NCI-H1436 (cell line): Measurements from ENCODE around the gene CCM2.

Experiments
- DNase-seq: peaks from one replicate; lab custom pipeline; 2025; lab: John Stamatoyannopoulos, UW

Gene CCM2

GRCh38 chr7:45080958-45081669, 81.1 kb downstream of the CCM2 start:
- DNase-seq: no peak

DNA sequence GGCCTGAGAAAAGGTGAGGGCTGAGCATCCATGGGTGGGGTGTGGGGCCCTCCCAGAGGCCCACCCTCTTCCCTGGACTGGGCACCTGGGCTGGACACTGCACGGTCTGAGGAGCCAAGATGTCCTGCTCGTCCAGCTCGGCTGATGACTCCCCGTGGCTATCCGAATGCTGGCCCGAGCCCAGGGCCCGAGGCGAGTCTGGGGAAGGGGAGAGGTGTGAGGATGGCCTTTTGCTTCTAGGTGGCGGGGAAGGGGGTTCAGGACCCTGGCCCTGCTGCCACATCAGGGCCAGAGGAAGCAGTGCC, 81.6 kb downstream of the CCM2 start:
- no peak for DNase-seq

DNA sequence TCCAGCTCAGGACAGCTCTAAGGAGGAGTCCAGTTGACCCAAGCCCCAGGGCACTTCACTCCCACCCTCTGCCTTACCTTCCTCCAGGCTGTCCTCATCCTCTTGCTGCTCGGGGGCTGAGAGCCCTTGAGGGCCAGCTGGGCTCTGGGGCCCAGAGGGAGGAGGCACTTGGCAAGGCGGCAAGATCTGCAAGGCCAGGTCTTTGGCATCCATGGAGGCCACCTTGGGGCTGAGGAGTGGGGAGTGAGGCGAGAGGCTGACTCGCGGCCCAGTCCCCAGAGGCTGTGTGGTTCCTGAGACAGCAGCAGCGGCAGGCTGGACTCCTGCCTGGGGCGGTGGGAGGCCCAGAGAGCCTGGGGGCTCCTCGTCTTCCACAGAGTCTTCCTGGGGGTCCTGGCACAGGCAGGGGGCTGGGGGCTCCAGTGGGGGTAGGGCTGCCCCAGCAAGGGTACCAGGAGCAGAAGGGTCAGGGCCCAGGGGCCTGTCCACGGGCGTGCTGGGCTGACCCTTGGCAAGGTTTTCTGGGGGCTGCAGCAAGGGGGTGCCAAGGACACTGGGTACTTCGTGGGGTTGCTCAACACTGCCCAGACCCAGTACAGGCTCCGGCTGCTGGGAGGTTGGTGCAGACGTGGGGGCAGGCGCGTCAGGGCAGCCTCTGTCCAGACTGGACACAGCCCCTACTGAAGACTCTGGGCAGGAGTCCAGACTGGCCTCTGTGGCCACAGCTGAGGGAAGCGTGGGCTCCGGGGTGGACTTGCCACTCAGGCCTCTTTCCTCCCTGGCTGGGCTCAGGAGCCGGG, 82.2 kb downstream of the CCM2 start:
- no peak for DNase-seq

DNA sequence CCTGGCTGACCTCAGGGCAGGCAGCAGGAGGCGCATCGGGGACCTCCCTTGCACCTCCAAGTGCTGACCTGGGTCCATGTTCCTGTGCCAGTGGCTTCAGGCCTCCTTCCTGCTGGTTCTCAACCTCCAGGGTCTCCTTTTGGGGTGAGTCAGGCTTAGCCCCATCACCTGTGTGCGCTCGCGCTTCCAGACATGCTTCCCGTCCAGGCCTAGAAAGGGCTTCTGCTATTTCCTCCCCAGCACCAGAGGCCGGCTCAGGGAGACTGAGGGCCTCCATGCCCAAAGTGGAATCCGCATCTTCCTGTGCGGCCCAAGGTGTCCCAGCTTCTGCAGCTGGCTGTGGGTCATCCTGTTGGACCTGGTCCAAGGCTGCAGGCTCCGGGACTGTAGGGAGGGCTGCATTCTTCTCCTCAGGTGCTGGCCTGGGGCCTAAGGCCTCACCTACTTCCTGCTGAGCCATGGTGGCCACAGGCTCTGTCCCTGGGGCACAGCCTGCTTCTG, 82.9 kb downstream of the CCM2 start:
- no peak for DNase-seq

DNA sequence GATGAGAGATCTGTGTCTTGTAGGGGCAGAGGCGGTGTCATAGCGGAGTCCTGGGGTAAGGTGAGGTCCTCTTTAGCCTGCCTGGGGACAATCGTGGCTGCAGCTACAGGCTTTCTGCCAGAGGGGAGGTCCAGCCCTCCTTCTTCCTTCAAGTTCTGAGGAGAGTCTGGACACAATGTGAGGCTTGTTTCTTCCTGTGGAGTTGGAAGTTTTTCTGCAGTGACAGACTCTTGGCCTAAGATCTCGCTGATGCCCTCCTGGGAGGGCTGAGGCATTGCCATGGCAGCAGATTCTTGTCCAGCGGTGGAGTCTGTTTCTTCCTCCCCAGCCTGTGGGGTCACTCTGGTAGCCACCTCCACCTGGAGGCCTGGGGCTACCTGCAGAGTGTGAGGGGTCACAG, 84.3 kb downstream of the CCM2 start:
- no peak for DNase-seq

- DNase-seq: no peak
Observed at GRCh38 chr7:45084901-45085618, 85.1 kb downstream of the CCM2 start.

DNA sequence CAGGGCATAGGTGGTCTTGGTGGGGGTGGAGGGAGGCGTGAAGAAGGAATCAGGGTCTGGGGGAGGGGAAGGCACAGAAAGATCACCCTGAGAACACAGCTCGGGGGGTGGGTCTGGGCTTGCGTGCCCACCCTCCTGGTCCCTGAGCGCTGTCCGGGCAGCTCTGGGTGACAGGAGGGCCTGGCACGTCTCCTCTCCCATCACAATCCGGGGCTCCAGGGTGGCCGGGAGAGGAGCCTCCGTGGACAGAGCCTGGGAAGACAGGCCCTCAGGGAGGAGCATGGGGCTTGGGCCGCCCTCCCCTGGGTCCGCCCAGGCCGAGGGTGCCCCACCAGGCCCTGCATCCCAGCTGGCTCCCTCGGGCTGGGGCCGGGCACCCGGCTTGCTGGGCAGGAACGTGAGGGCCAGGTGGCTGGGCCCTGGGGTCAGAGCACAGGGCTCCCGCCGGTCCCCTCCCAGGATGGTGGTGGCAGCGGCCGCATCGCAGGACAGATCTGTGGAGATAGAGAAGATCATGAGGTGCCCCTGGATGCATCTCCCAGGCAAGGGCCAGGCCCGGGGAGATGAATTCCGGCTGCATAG, 85.7 kb downstream of the CCM2 start:
- DNase-seq: no peak

DNA sequence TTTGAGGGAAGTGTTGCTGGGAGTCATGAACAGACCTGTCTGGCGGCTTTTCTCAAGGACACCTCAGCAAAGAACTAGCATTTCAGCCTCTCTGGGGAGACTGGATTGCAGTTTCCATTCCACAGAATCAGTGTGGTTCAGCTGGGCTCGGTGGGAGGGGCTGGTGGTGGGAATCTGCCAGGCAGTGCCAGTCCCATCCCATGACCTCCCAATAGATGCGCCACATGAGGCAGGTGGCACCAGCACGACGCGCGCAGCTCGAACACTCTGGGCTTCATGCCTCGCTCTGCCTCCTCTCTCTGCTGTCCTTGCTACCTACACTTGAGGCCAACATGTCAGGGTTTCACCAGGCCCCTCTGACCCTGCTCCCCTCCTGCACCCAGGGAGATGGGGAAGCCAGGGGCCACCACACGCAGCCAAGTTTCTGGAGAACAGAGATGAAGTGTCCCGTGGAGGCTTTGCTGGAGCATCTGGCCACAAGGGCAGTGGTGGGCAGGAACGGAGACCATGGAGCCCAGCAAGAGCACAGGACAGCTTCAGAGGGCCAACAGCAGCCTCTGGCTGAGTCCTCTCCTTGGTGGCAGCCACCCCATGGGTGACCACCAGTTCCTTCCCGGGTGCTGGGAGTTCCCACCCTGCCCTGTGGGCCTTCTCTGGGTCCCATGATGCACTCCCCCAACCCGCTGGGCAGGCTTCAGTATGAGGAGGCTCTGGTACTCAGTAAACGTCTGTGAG, 86.5 kb downstream of the CCM2 start:
- DNase-seq: no peak

- DNase-seq: no peak
Observed at GRCh38 chr7:45087301-45088145, 87.5 kb downstream of the CCM2 start.

DNA sequence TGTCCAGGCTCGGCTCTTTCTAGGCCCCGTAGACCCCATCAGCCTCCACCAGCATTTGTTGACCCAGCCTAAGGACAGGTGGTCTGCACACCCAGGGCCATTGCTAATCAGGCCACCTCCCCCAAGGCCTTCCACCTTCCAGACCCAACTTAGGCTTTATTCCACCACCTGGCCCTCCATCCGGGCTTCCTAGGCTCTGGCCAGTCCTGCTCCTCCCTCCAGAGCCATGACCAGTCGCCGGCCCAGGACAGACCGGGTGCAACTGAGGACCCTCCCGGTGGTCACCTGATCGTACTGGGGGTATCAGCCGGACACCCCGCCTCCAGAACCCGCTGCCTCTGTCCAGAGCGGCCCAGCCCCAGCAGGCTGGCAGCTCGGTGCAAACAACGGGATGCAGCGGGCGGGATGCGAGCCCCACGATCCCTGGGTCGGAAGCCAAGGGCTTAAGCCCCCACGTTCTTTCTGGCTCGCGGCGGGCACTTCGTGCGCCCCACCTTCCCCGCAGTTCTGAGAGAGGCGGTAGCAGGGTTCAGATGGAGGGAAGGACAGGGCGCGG, 88.2 kb downstream of the CCM2 start:
- no peak for DNase-seq

- DNase-seq: peak; percentile 77
Observed at GRCh38 chr7:45088821-45089340, 88.9 kb downstream of the CCM2 start, which contains the start of gene NACAD. TSS of gene NACAD (minus strand) at chr7:45088969. CDS start at chr7:45088894, 75 bp downstream.

DNA sequence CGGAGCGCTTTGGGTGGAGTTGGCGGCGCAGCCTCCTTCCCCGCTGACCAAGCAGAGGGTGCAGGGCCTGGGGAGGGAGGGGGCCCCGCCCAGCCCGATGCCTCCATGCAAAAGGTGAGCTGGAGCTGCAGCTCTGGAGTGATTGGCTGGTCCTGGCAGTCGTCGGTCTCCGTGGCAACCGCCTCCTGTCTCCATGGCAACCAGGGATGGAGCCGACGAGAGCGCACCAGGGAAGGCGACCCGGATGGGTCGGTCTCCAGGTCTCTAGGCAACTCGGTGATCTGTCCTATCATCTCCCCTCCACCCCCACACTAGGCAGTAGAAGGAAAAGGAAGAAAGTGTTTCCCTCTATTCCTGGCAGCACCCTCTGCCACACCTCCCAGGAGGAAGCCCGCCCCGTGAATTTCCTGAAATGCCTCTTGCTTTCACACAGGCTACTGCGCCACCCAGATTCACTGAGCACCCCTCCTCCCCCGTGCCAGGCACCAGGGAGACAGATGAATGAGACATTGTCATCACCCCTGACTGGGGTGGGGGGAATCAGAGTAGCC, 89.4 kb downstream of the CCM2 start:
- peak; percentile 86 for DNase-seq

- DNase-seq: no peak
Observed at GRCh38 chr7:45092100-45092930, 92.3 kb downstream of the CCM2 start.

- DNase-seq: no peak
Observed at GRCh38 chr7:45092931-45093235, 92.9 kb downstream of the CCM2 start.

DNA sequence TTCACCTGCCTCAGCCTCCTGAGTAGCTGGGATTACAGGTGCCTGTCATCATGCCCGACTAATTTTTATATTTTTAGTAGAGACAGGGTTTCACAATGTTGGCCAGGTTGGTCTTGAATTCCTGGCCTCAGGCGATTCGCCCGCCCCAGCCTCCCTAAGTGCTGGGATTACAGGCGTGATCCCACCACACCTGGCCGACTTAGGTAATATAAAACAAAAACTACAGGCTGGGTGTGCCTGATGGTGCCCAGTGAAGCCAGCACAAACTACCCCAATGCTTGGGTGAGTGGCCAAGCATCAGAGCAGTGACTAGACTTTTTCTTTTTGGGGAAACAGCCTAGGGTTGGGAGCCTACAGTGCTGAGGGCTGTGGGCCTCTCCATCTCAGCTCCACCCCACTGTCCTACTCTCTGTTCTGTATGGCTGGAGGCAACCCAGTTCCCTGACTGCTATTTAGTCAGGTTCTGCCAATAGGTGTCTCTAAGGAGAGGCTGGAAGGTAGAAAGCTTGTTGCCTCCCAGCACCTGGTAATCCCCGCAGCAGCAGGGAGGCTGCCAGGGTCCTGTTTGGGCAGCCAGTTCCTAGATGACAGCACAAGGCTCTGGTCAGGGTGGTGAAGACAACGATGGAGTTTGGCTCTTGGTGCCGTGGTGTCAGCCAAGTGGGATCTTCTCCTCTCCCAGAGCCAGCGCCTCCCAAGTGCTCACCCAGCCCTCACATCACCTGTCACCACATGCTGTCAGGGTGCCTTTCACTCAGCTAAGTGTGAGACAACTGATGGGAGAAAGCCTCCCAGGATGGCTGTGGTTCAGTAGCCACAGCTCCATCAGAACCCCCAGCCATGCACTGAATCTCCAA, 99.2 kb downstream of the CCM2 start:
- no peak for DNase-seq

GRCh38 chr7:45099891-45100760, 100.1 kb downstream of the CCM2 start:
- no peak for DNase-seq
